Liver (tissue), 3 donors: ENCODE results near the gene MARVELD3.
"Not testable (repeated sequence)": the region's sequence is repeated elsewhere in the genome, so short reads cannot be mapped to it uniquely, and the experiment has no call there.

ENCODE experiments used
- ATF3 ChIP-seq: IDR thresholded peaks from 2 replicates; pipeline ENCODE4 v1.6.1; 2016; ENCODE audit warnings: antibody characterized with exemption
- CTCF ChIP-seq: fragments of 150-350 bp; IDR thresholded peaks from 2 replicates; pipeline ENCODE4 v1.5.1; 2017; ENCODE audit warnings: improper control_type of control experiment, low read depth, low read length; ENCODE audit not compliant: missing input control
- EGR1 ChIP-seq, 2 donors: IDR thresholded peaks; 2 replicates each; pipeline ENCODE4 v1.6.1; 2016 to 2018; ENCODE audit warnings: antibody characterized with exemption in 2 of 2, low read depth in 2 of 2
- GABPA ChIP-seq, 2 donors: IDR thresholded peaks in 1 of 2; conservative IDR thresholded peaks in 1 of 2; 2 replicates each; pipeline ENCODE4 v1.6.1; 2016; ENCODE audit warnings: antibody characterized with exemption in 2 of 2, mild to moderate bottlenecking in 1 of 2, moderate library complexity in 1 of 2
- HNF4A ChIP-seq, 2 donors: conservative IDR thresholded peaks; 2 replicates each; pipeline ENCODE4 v1.6.1; 2016; ENCODE audit warnings: antibody characterized with exemption in 2 of 2, mild to moderate bottlenecking in 2 of 2
- JUND ChIP-seq, 2 donors: IDR thresholded peaks; 2 replicates each; pipeline ENCODE4 v1.6.1; 2016; ENCODE audit warnings: antibody characterized with exemption in 2 of 2
- MAX ChIP-seq: IDR thresholded peaks from 2 replicates; pipeline ENCODE4 v1.6.1; 2016; ENCODE audit warnings: antibody characterized with exemption
- NR2F2 ChIP-seq: IDR thresholded peaks from 2 replicates; pipeline ENCODE4 v1.6.1; 2016; ENCODE audit warnings: antibody characterized with exemption
- REST ChIP-seq: IDR thresholded peaks from 2 replicates; pipeline ENCODE4 v1.6.1; 2016; ENCODE audit warnings: antibody characterized with exemption, mild to moderate bottlenecking
- RXRA ChIP-seq, 2 donors: IDR thresholded peaks; 2 replicates each; pipeline ENCODE4 v1.6.1; 2017 to 2018; ENCODE audit warnings: antibody characterized with exemption in 2 of 2, mild to moderate bottlenecking in 1 of 2
- SP1 ChIP-seq: IDR thresholded peaks from 2 replicates; pipeline ENCODE4 v1.6.1; 2018; ENCODE audit warnings: antibody characterized with exemption, mild to moderate bottlenecking
- TAF1 ChIP-seq: conservative IDR thresholded peaks from 2 replicates; pipeline ENCODE4 v1.6.1; 2016; ENCODE audit warnings: antibody characterized with exemption, mild to moderate bottlenecking
- YY1 ChIP-seq: IDR thresholded peaks from 2 replicates; pipeline ENCODE4 v1.6.1; 2016; ENCODE audit warnings: antibody characterized with exemption, mild to moderate bottlenecking
- ZBTB33 ChIP-seq: IDR thresholded peaks from 2 replicates; pipeline ENCODE4 v1.6.1; 2016; ENCODE audit warnings: antibody characterized with exemption
- donor health status: healthy.
- donor health status: healthy.

GRCh38 chr16:71590071-71590470, 35.9 kb upstream of the MARVELD3 start:
- TF ChIP-seq ZBTB33; REST; CTCF; YY1; TAF1; MAX; GABPA (IDR thresholded peaks at IDR 0.05 in 1 of 2, conservative IDR thresholded peaks at IDR 0.05 in 1 of 2); RXRA (IDR thresholded peaks at IDR 0.05); SP1; EGR1 (IDR thresholded peaks at IDR 0.05; ENCODE audit: low read depth in 2 of 2); JUND (IDR thresholded peaks at IDR 0.05); ATF3; NR2F2; HNF4A (conservative IDR thresholded peaks at IDR 0.05): not testable (repeated sequence)
